Measurements from ENCODE around the gene ZNF709.

- no peak for TF ChIP-seq POLR2A (IDR thresholded peaks at IDR 0.05)
- TF ChIP-seq, protein P1, sequence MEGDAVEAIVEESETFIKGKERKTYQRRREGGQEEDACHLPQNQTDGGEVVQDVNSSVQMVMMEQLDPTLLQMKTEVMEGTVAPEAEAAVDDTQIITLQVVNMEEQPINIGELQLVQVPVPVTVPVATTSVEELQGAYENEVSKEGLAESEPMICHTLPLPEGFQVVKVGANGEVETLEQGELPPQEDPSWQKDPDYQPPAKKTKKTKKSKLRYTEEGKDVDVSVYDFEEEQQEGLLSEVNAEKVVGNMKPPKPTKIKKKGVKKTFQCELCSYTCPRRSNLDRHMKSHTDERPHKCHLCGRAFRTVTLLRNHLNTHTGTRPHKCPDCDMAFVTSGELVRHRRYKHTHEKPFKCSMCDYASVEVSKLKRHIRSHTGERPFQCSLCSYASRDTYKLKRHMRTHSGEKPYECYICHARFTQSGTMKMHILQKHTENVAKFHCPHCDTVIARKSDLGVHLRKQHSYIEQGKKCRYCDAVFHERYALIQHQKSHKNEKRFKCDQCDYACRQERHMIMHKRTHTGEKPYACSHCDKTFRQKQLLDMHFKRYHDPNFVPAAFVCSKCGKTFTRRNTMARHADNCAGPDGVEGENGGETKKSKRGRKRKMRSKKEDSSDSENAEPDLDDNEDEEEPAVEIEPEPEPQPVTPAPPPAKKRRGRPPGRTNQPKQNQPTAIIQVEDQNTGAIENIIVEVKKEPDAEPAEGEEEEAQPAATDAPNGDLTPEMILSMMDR (IDR thresholded peaks at IDR 0.05): no peak
These were observed 2.7 kb downstream of the ZNF709 start for GRCh38 chr19:12481781-12482508.

Data from testis (tissue), 2 donors.